Hepatocyte (in vitro differentiated cells): ENCODE data around the gene CBLB. TPM values are rescaled to one million over a fixed set of nuclear protein-coding genes. Genes with fewer than 3 reads are reported as not detected.

Experiments used
- DNase-seq: peaks from one replicate; pipeline ENCODE4 v3.0.0-alpha.2; 2016; ENCODE audit warnings: low spot score
- H2AFZ ChIP-seq: fragments of 200-600 bp; sonication (generic); 2 replicates; pipeline ENCODE4 v1.6.0; 2016; ENCODE audit warnings: antibody characterized with exemption, mild to moderate bottlenecking
- H3K27ac ChIP-seq: fragments of 200-600 bp; sonication (generic); 2 replicates; pipeline ENCODE4 v1.5.1; 2016; ENCODE audit warnings: mild to moderate bottlenecking
- H3K27me3 ChIP-seq: fragments of 200-600 bp; sonication (generic); 2 replicates; pipeline ENCODE4 v1.6.1; 2016
- H3K36me3 ChIP-seq: fragments of 200-600 bp; sonication (generic); replicated peaks from 2 replicates; pipeline ENCODE4 v1.5.1; 2016; ENCODE audit warnings: low read depth; ENCODE audit not compliant: insufficient read depth
- H3K4me1 ChIP-seq: fragments of 200-600 bp; sonication (generic); 2 replicates; pipeline ENCODE4 v1.5.1; 2016; ENCODE audit warnings: mild to moderate bottlenecking, moderate library complexity; ENCODE audit not compliant: insufficient read depth
- H3K4me2 ChIP-seq: fragments of 200-600 bp; sonication (generic); 2 replicates; pipeline ENCODE4 v1.6.0; 2016
- H3K4me3 ChIP-seq: fragments of 200-600 bp; sonication (generic); 2 replicates; pipeline ENCODE4 v1.5.1; 2016; ENCODE audit warnings: mild to moderate bottlenecking
- H3K79me2 ChIP-seq: fragments of 200-600 bp; sonication (generic); 2 replicates; pipeline ENCODE4 v1.6.0; 2017; ENCODE audit warnings: mild to moderate bottlenecking
- H3K9me2 ChIP-seq: fragments of 200-600 bp; sonication (generic); replicated peaks from 2 replicates; pipeline ENCODE4 v1.6.0; 2017; ENCODE audit warnings: mild to moderate bottlenecking; ENCODE audit not compliant: insufficient read depth
- H3K9me3 ChIP-seq: fragments of 200-600 bp; sonication (generic); 2 replicates; pipeline ENCODE4 v1.5.1; 2016; ENCODE audit warnings: low read depth, mild to moderate bottlenecking
- H4K20me1 ChIP-seq: fragments of 200-600 bp; sonication (generic); 2 replicates; pipeline ENCODE4 v1.6.0; 2016; ENCODE audit warnings: mild to moderate bottlenecking; ENCODE audit not compliant: insufficient read depth, poor library complexity, severe bottlenecking
- EZH2 ChIP-seq: fragments of 200-600 bp; sonication (generic); IDR thresholded peaks from 2 replicates; pipeline ENCODE4 v1.6.1; 2016; ENCODE audit warnings: antibody characterized with exemption, mild to moderate bottlenecking, borderline replicate concordance
- EZH2phosphoT487 ChIP-seq: fragments of 200-600 bp; sonication (generic); IDR thresholded peaks from one replicate; pipeline ENCODE4 v1.6.1; 2018; ENCODE audit warnings: antibody characterized with exemption, mild to moderate bottlenecking, low read depth, moderate library complexity; ENCODE audit not compliant: unreplicated experiment, severe bottlenecking
- WGBS: methylation state at CpG from one replicate; pipeline ENCODE4 v1.1.6; 2016; ENCODE audit warnings: low lambda C conversion rate; ENCODE audit errors: missing lambda C conversion rate; 5-methylcytosine and 5-hydroxymethylcytosine counted together
- polyA plus RNA-seq: library from polyadenylated mRNA; unstranded; fragments of >200 nt; fragmentation: Nextera tagmentation; extraction: Ambion mirVana; gene quantifications from 2 replicates; pipeline ENCODE4 v1.2.1, GENCODE V29; 2016
- total RNA-seq: library from RNA; depleted of rRNA; stranded (reverse); fragments of >200 nt; gene quantifications from 2 replicates; pipeline ENCODE4 v1.2.3, GENCODE V29; 2014
- TF ChIP-seq, protein P1 (sequence below): fragments of 200-600 bp; sonication (generic); IDR thresholded peaks from 2 replicates; pipeline ENCODE4 v1.5.1; 2016; ENCODE audit warnings: antibody characterized with exemption, mild to moderate bottlenecking; ENCODE audit not compliant: poor library complexity

Gene CBLB
- total and polyA plus RNA-seq, 2 experiments from 2014 or later, result 22.6 to 56.0 TPM

DNA sequence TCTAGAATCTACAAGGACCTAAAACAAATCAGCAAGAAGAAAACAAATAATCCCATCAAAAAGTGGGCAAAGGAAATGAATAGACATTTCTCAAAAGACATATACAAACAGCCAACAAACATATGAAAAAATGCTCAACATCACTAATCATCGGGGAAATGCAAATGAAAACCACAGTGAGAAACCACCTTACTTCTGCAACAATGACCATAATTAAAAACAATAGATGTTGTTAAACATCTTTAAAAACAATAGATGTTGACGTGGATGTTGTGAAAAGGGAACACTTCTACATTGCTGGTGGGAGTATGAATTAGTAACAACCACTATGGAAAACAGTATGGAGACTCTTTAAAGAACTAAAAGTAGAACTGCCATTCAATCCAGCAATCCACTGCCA, 96.2 kb downstream of the CBLB start:
- H2AFZ ChIP-seq, result no peak overlapping the region
- no peaks in the 10 kb centered on the region for H3K4me1 ChIP-seq
- no peak overlapping the region for H3K4me2 ChIP-seq
- TF ChIP-seq EZH2, result no peak
- TF ChIP-seq, protein P1, sequence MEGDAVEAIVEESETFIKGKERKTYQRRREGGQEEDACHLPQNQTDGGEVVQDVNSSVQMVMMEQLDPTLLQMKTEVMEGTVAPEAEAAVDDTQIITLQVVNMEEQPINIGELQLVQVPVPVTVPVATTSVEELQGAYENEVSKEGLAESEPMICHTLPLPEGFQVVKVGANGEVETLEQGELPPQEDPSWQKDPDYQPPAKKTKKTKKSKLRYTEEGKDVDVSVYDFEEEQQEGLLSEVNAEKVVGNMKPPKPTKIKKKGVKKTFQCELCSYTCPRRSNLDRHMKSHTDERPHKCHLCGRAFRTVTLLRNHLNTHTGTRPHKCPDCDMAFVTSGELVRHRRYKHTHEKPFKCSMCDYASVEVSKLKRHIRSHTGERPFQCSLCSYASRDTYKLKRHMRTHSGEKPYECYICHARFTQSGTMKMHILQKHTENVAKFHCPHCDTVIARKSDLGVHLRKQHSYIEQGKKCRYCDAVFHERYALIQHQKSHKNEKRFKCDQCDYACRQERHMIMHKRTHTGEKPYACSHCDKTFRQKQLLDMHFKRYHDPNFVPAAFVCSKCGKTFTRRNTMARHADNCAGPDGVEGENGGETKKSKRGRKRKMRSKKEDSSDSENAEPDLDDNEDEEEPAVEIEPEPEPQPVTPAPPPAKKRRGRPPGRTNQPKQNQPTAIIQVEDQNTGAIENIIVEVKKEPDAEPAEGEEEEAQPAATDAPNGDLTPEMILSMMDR, result no peak
- TF ChIP-seq EZH2phosphoT487, result no peak
- H3K27ac ChIP-seq, result no peak overlapping the region
- no peaks in the 10 kb centered on the region for H3K36me3 ChIP-seq
- no peaks in the 10 kb centered on the region for H3K9me2 ChIP-seq
- H3K27me3 ChIP-seq, result no peaks in the 10 kb centered on the region
- H4K20me1 ChIP-seq, result peaks cover 8% of the 10 kb centered on the region
- DNase-seq, result no peak
- H3K9me3 ChIP-seq, result no peaks in the 10 kb centered on the region
- 99% methylated on average over 2 of the region's 2 CpGs for WGBS
- H3K4me3 ChIP-seq, result no peak overlapping the region
- H3K79me2 ChIP-seq, result peaks cover 57% of the 10 kb centered on the region

GRCh38 chr3:105771392-105771791, 97.4 kb downstream of the CBLB start:
- Histone ChIP-seq H3K79me2 (peaks cover 52% of the 10 kb centered on the region), H3K9me2 (no peaks in the 10 kb centered on the region), H3K36me3 (no peaks in the 10 kb centered on the region), H2AFZ (no peak overlapping the region), H3K9me3 (no peaks in the 10 kb centered on the region), H3K4me2 (no peak overlapping the region), H3K27me3 (no peaks in the 10 kb centered on the region), H4K20me1 (peaks cover 8% of the 10 kb centered on the region), H3K4me1 (no peaks in the 10 kb centered on the region), H3K27ac (no peak overlapping the region), H3K4me3 (no peak overlapping the region)
- WGBS, result 100% methylated on average over 1 of the region's 1 CpG
- DNase-seq, result no peak
- TF ChIP-seq EZH2, result no peak
- TF ChIP-seq, protein P1, result no peak
- no peak for TF ChIP-seq EZH2phosphoT487

GRCh38 chr3:105770410-105770809, 98.4 kb downstream of the CBLB start:
- Histone ChIP-seq H3K36me3 (no peaks in the 10 kb centered on the region), H3K9me3 (no peaks in the 10 kb centered on the region), H3K27ac (no peak overlapping the region), H2AFZ (no peak overlapping the region), H4K20me1 (peaks cover 8% of the 10 kb centered on the region), H3K27me3 (no peaks in the 10 kb centered on the region), H3K4me3 (no peak overlapping the region), H3K4me1 (no peaks in the 10 kb centered on the region), H3K4me2 (no peak overlapping the region), H3K9me2 (no peaks in the 10 kb centered on the region), H3K79me2 (peaks cover 58% of the 10 kb centered on the region)
- DNase-seq, result no peak
- WGBS, result 94% methylated on average over 4 of the region's 4 CpGs
- TF ChIP-seq, protein P1, result no peak
- no peak for TF ChIP-seq EZH2

DNA sequence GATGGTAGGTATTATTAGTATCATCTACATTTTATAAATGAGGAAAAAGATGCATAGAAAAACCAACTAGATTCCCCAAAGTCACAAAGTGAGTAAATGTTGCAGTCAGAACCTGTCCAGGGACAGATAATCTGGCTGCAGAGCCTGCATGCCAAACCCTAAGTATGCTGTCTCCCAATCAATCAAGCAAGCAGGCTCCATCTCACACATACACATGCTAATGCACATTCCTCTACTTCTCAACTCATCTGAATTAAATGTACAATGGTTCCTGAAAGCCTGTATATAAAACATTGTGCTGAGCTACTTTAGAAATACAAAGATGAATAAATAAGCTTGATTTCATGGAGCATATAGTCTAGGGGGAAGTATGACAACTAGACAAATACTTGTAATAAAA, 101.0 kb downstream of the CBLB start:
- H3K36me3 ChIP-seq, result no peaks in the 10 kb centered on the region
- no peaks in the 10 kb centered on the region for H3K27me3 ChIP-seq
- H2AFZ ChIP-seq, result no peak overlapping the region
- TF ChIP-seq, protein P1, result no peak
- TF ChIP-seq EZH2 (no peak), EZH2phosphoT487 (no peak)
- no peak overlapping the region for H3K4me2 ChIP-seq
- no peaks in the 10 kb centered on the region for H3K9me2 ChIP-seq
- H3K4me3 ChIP-seq, result no peak overlapping the region
- H3K4me1 ChIP-seq, result no peaks in the 10 kb centered on the region
- H4K20me1 ChIP-seq, result peaks cover 8% of the 10 kb centered on the region
- H3K27ac ChIP-seq, result no peak overlapping the region
- DNase-seq, result no peak
- no peaks in the 10 kb centered on the region for H3K9me3 ChIP-seq
- peaks cover 61% of the 10 kb centered on the region for H3K79me2 ChIP-seq
